HG03159 (cell line): ENCODE measurements around the gene HOXB2.

Experiments
- ATAC-seq: cut with Tn5 transposase; IDR thresholded peaks from one replicate; pipeline ENCODE4 v1.9.1; 2021; ENCODE audit warnings: mild to moderate bottlenecking, moderate library complexity; ENCODE audit not compliant: unreplicated experiment

The HOXB2 gene

GRCh38 chr17:48579471-48579759, 34.5 kb upstream of the HOXB2 start:
- ATAC-seq = no peak

- ATAC-seq = peak; percentile 17
These were observed 33.9 kb upstream of the HOXB2 start for GRCh38 chr17:48578616-48579470.

GRCh38 chr17:48577946-48578615, 33.2 kb upstream of the HOXB2 start, which contains the start of gene HOXB4:
Gene HOXB4, minus strand, starts transcription at chr17:48578350. Its CDS starts 31 bp downstream, at chr17:48578319.
- peak; percentile 41 for ATAC-seq

- no peak for ATAC-seq
These were observed 32.5 kb upstream of the HOXB2 start for GRCh38 chr17:48577330-48577945.

- no peak for ATAC-seq
These were observed 31.8 kb upstream of the HOXB2 start for GRCh38 chr17:48576479-48577309.

- ATAC-seq = no peak
These were observed 31.0 kb upstream of the HOXB2 start for GRCh38 chr17:48575673-48576478.

GRCh38 chr17:48575066-48575582, 30.2 kb upstream of the HOXB2 start:
- no peak for ATAC-seq

- ATAC-seq = no peak
These were observed 29.7 kb upstream of the HOXB2 start for GRCh38 chr17:48574505-48575065.

GRCh38 chr17:48571826-48572417, 27.0 kb upstream of the HOXB2 start:
- ATAC-seq = no peak

- ATAC-seq = no peak
These were observed 26.3 kb upstream of the HOXB2 start for GRCh38 chr17:48571024-48571818.

GRCh38 chr17:48570325-48571023, 25.6 kb upstream of the HOXB2 start:
- ATAC-seq = no peak

GRCh38 chr17:48569674-48570324, 24.9 kb upstream of the HOXB2 start:
- no peak for ATAC-seq

GRCh38 chr17:48569240-48569582, 24.3 kb upstream of the HOXB2 start:
- ATAC-seq = no peak

GRCh38 chr17:48568499-48569239, 23.8 kb upstream of the HOXB2 start:
- no peak for ATAC-seq

GRCh38 chr17:48567646-48568354, 22.9 kb upstream of the HOXB2 start:
- no peak for ATAC-seq

GRCh38 chr17:48567209-48567608, 22.3 kb upstream of the HOXB2 start:
- ATAC-seq = no peak
